Astrocyte (in vitro differentiated cells and primary cell): ENCODE results near the gene NBR1. TPM values are rescaled to one million over a fixed set of nuclear protein-coding genes. Genes with fewer than 3 reads are reported as not detected.
"Not testable (repeated sequence)": the region's sequence is repeated elsewhere in the genome, so short reads cannot be mapped to it uniquely, and the experiment has no call there.

ENCODE experiments used
- DNase-seq: peaks from one replicate; pipeline ENCODE4 v3.0.0-alpha.2; 2010; ENCODE audit warnings: low read depth
- FAIRE-seq: peaks from 2 replicates; lab custom pipeline; 2011; peaks lifted over from hg19 to GRCh38; lab: Jason Lieb, UNC
- H2AFZ ChIP-seq: 2 replicates; pipeline ENCODE4 v1.6.0; 2012; ENCODE audit warnings: low read depth, low read length, inconsistent platforms
- H3K27ac ChIP-seq: 2 replicates; pipeline ENCODE4 v1.5.1; 2011; ENCODE audit warnings: low read depth, low read length, inconsistent platforms
- H3K27me3 ChIP-seq: 2 replicates; pipeline ENCODE4 v1.6.0; 2011; ENCODE audit warnings: low read length, inconsistent platforms; ENCODE audit not compliant: insufficient read depth
- H3K36me3 ChIP-seq: 2 replicates; pipeline ENCODE4 v1.5.1; 2011; ENCODE audit warnings: low read length, inconsistent platforms; ENCODE audit not compliant: insufficient read depth
- H3K4me1 ChIP-seq: 2 replicates; pipeline ENCODE4 v1.5.1; 2011; ENCODE audit warnings: low read length, inconsistent platforms; ENCODE audit not compliant: insufficient read depth
- H3K4me2 ChIP-seq: 2 replicates; pipeline ENCODE4 v1.6.0; 2012; ENCODE audit warnings: low read length, inconsistent platforms
- H3K4me3 ChIP-seq: 2 replicates; pipeline ENCODE4 v1.5.1; 2011; ENCODE audit warnings: low read depth, mild to moderate bottlenecking, low read length, inconsistent platforms; ENCODE audit not compliant: insufficient read depth
- H3K79me2 ChIP-seq: 2 replicates; pipeline ENCODE4 v1.6.0; 2012; ENCODE audit warnings: mild to moderate bottlenecking, low read length, inconsistent platforms; ENCODE audit not compliant: insufficient read depth
- H3K9ac ChIP-seq: 2 replicates; pipeline ENCODE4 v1.6.0; 2012; ENCODE audit warnings: mild to moderate bottlenecking, low read length, inconsistent platforms
- H3K9me3 ChIP-seq: 2 replicates; pipeline ENCODE4 v1.5.1; 2012; ENCODE audit warnings: low read depth, mild to moderate bottlenecking, low read length, inconsistent platforms; ENCODE audit not compliant: insufficient read depth
- H4K20me1 ChIP-seq: 2 replicates; pipeline ENCODE4 v1.6.0; 2012; ENCODE audit warnings: low read length, inconsistent platforms; ENCODE audit not compliant: insufficient read depth
- H3K27ac Mint-ChIP-seq: one replicate; pipeline ENCODE4 v1.8.0; 2021; ENCODE audit warnings: mild to moderate bottlenecking, mixed read lengths; ENCODE audit not compliant: unreplicated experiment
- H3K27me3 Mint-ChIP-seq: one replicate; pipeline ENCODE4 v1.8.0; 2021; ENCODE audit warnings: low read depth, mixed read lengths; ENCODE audit not compliant: unreplicated experiment
- H3K36me3 Mint-ChIP-seq: one replicate; pipeline ENCODE4 v1.8.0; 2021; ENCODE audit warnings: low read depth, mixed read lengths; ENCODE audit not compliant: unreplicated experiment
- H3K4me1 Mint-ChIP-seq: one replicate; pipeline ENCODE4 v1.8.0; 2021; ENCODE audit warnings: low read depth, mixed read lengths; ENCODE audit not compliant: unreplicated experiment
- H3K4me3 Mint-ChIP-seq: one replicate; pipeline ENCODE4 v1.8.0; 2021; ENCODE audit warnings: mild to moderate bottlenecking, moderate library complexity, mixed read lengths; ENCODE audit not compliant: unreplicated experiment
- H3K9me3 Mint-ChIP-seq: one replicate; pipeline ENCODE4 v1.8.0; 2021; ENCODE audit warnings: mild to moderate bottlenecking, mixed read lengths; ENCODE audit not compliant: unreplicated experiment
- total RNA-seq: library from RNA; stranded (reverse); gene quantifications from 2 replicates; pipeline ENCODE4 v1.2.1, GENCODE V29; 2021

Gene NBR1
- total RNA-seq, 1 donor from 2014 or later, result 46.8 TPM

GRCh38 chr17:43232021-43232699 is 61.1 kb downstream of the NBR1 start:
- H3K4me1 ChIP-seq, H3K9me3 ChIP-seq, H3K27ac ChIP-seq, H3K27me3 Mint-ChIP-seq, H3K27me3 ChIP-seq, H3K36me3 Mint-ChIP-seq, H2AFZ ChIP-seq, H3K9me3 Mint-ChIP-seq, H3K4me3 ChIP-seq, FAIRE-seq, H4K20me1 ChIP-seq, DNase-seq, H3K79me2 ChIP-seq, H3K36me3 ChIP-seq, H3K4me3 Mint-ChIP-seq, H3K4me1 Mint-ChIP-seq: not testable (repeated sequence)
- H3K27ac Mint-ChIP-seq, result peak overlapping the region; percentile 73
- H3K9ac ChIP-seq, result peak overlapping the region; percentile 34
- peak overlapping the region; percentile 74 for H3K4me2 ChIP-seq

DNA sequence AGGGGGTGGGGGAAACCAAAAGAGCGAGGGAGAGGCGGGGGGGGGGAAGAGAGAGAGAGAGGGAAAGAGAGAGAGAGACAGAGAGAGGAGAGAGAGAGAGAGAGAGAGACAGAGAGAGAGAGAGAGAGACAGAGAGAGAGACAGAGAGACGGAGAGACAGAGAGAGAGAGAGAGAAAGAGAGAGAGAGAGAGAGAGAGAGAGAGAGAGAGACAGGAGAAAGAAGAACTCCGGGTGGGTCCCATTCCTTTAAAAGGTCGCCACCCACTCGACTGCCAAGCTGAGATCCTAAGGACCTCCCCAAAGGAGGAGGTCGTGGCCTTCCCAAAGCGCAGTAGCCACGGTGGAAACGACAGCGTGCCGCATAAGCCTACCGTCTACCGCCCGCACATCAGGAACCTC is 62.2 kb downstream of the NBR1 start:
- H3K4me1 ChIP-seq, DNase-seq, H3K79me2 ChIP-seq, H3K9me3 ChIP-seq, H3K36me3 Mint-ChIP-seq, H3K27ac ChIP-seq, H3K36me3 ChIP-seq, H3K4me1 Mint-ChIP-seq, H3K27me3 Mint-ChIP-seq, H3K9me3 Mint-ChIP-seq, H3K9ac ChIP-seq, FAIRE-seq, H3K27me3 ChIP-seq, H3K4me2 ChIP-seq, H3K4me3 Mint-ChIP-seq, H4K20me1 ChIP-seq, H3K4me3 ChIP-seq, H2AFZ ChIP-seq: not testable (repeated sequence)
- H3K27ac Mint-ChIP-seq, result peak overlapping the region; percentile 53

GRCh38 chr17:43233877-43234276 is 62.9 kb downstream of the NBR1 start, which contains the start of gene RNU2-1:
TSS of gene RNU2-1 (minus strand) at chr17:43233977.
- not testable (repeated sequence) for H3K27ac ChIP-seq, H3K4me2 ChIP-seq, H3K4me3 Mint-ChIP-seq, H3K27me3 Mint-ChIP-seq, H3K9me3 ChIP-seq, H3K27me3 ChIP-seq, H2AFZ ChIP-seq, H3K4me3 ChIP-seq, H3K4me1 Mint-ChIP-seq, H3K4me1 ChIP-seq, FAIRE-seq, H3K9me3 Mint-ChIP-seq, H3K36me3 ChIP-seq, H3K9ac ChIP-seq, DNase-seq, H3K36me3 Mint-ChIP-seq, H3K79me2 ChIP-seq, H4K20me1 ChIP-seq
- H3K27ac Mint-ChIP-seq, result peak within 1 kb of the TSS; percentile 53

DNA sequence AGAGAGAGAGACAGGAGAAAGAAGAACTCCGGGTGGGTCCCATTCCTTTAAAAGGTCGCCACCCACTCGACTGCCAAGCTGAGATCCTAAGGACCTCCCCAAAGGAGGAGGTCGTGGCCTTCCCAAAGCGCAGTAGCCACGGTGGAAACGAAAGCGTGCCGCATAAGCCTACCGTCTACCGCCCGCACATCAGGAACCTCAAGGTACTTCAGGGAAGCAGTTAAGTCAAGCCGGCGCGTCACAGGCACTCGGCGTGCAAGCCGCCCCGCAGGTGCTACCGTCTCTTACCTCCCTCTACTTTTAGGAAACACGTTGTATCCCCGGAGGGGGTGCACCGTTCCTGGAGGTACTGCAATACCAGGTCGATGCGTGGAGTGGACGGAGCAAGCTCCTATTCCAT is 68.6 kb downstream of the NBR1 start:
- not testable (repeated sequence) for H3K27me3 Mint-ChIP-seq, H3K27me3 ChIP-seq

GRCh38 chr17:43240596-43241352 is 69.8 kb downstream of the NBR1 start:
- not testable (repeated sequence) for H3K4me1 Mint-ChIP-seq, H3K4me3 Mint-ChIP-seq, H3K4me3 ChIP-seq, H3K27ac ChIP-seq, H3K36me3 Mint-ChIP-seq, H4K20me1 ChIP-seq, H3K27me3 ChIP-seq, H3K27me3 Mint-ChIP-seq, FAIRE-seq, H3K27ac Mint-ChIP-seq, H2AFZ ChIP-seq, DNase-seq, H3K36me3 ChIP-seq, H3K9me3 Mint-ChIP-seq, H3K4me2 ChIP-seq, H3K79me2 ChIP-seq, H3K4me1 ChIP-seq, H3K9ac ChIP-seq, H3K9me3 ChIP-seq

More for the DNA sequence above, 68.6 kb downstream of the NBR1 start:
- H3K4me3 Mint-ChIP-seq, FAIRE-seq, H3K79me2 ChIP-seq, H4K20me1 ChIP-seq, DNase-seq, H3K4me3 ChIP-seq, H3K36me3 Mint-ChIP-seq, H3K4me2 ChIP-seq, H3K4me1 Mint-ChIP-seq, H2AFZ ChIP-seq, H3K27ac ChIP-seq, H3K9me3 Mint-ChIP-seq, H3K9ac ChIP-seq, H3K9me3 ChIP-seq, H3K4me1 ChIP-seq, H3K27ac Mint-ChIP-seq, H3K36me3 ChIP-seq: not testable (repeated sequence)

DNA sequence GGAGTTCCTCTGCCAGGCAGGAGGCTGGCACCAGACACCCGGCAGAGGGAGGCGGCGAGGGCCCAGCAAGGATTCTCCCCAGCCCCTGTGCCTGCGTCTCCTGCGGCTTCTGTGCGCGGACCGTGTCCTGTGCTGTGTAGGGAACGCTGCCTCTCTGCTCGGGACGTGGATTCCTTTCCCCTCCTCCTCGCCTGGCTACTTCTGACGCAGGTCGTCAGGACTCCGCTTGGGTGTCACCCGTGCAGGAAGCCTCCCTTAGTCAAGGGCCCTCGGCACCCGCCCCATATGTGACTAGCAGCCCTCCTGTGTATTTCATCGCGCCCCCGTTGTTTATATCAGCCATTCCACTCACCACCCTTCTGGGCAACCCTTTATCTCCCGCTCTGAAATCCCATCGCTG is 75.4 kb downstream of the NBR1 start:
- H3K9ac ChIP-seq, FAIRE-seq, H3K9me3 ChIP-seq, H3K4me1 Mint-ChIP-seq, H3K27ac ChIP-seq, H3K27ac Mint-ChIP-seq, H2AFZ ChIP-seq, H3K4me3 ChIP-seq, H4K20me1 ChIP-seq, H3K36me3 Mint-ChIP-seq, DNase-seq, H3K27me3 Mint-ChIP-seq, H3K79me2 ChIP-seq, H3K36me3 ChIP-seq, H3K27me3 ChIP-seq, H3K4me2 ChIP-seq, H3K4me1 ChIP-seq, H3K9me3 Mint-ChIP-seq, H3K4me3 Mint-ChIP-seq: not testable (repeated sequence)
